ENCODE measurements around the gene NHP2.

DNA sequence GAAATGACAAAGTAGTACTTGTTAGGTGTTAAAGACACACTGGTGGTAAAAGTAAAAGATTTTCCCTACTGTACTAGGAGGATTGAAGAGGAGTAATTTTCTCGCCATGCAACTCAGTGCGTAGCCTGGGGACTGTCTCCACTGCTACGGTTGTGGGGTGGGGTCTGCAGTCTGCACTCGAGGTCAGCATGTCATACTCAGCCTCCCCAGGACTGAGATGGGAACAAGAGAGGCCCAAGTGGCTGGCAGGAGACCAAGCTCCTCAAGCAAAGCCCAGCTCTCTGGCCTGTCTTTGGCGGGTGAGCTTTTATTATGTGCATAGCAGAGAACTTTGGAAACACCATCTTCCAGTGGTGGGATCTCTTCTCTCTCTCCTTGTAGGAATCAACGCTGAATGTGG is 10.4 kb downstream of the NHP2 start:
- TF ChIP-seq CTCF (IDR thresholded peaks at IDR 0.05): no peak
- no peak for TF ChIP-seq ZFX (IDR thresholded peaks at IDR 0.05; ENCODE audit: borderline replicate concordance)

All from 22Rv1 (cell line).